IMR-90 (cell line): ENCODE measurements around the gene ZNF484. TPM values are rescaled to one million over a fixed set of nuclear protein-coding genes. Genes with fewer than 3 reads are reported as not detected.

Source experiments
- ATAC-seq: fragments of 200-7000 bp; cut with Tn5 transposase; 2 replicates; pipeline ENCODE4 v1.9.1; 2020; ENCODE audit warnings: low read depth, mild to moderate bottlenecking, moderate library complexity
- Bru-seq: library from RNA; stranded (reverse); fragments of 400-500 nt; gene quantifications from one replicate; lab custom pipeline; 2021; lab: Mats Ljungman, UMichigan
- BruChase-seq, 2 experiments: library from RNA; stranded (reverse); fragments of 400-500 nt; gene quantifications; one replicate each; lab custom pipeline; 2021; lab: Mats Ljungman, UMichigan
- BruUV-seq: library from RNA; stranded (reverse); fragments of 400-500 nt; replicated peaks from 2 replicates; lab custom pipeline; 2021; lab: Mats Ljungman, UMichigan
- CTCF ChIA-PET: fragments of 300-600 bp; formaldehyde crosslinking; extraction: SDS; loops from one replicate; lab custom pipeline; 2021; ENCODE audit warnings: antibody characterized with exemption; lab: Yijun Ruan, JAX
- POLR2A ChIA-PET: fragments of 300-600 bp; sonication (Branson Sonifier 250); formaldehyde crosslinking; loops from one replicate; lab custom pipeline; 2022; ENCODE audit warnings: antibody characterized with exemption; ENCODE audit not compliant: unreplicated experiment; lab: Charles Lee
- DNase-seq: peaks from one replicate; pipeline ENCODE4 v3.0.0; 2013
- H2AFZ ChIP-seq: replicated peaks from 2 replicates; pipeline ENCODE3; 2013; ENCODE audit warnings: low read length, mild to moderate bottlenecking; ENCODE audit not compliant: poor library complexity
- H2AK5ac ChIP-seq: 2 replicates; pipeline ENCODE4 v1.6.1; 2013; ENCODE audit warnings: low read depth, low read length, inconsistent platforms
- H2AK9ac ChIP-seq: replicated peaks from 2 replicates; pipeline ENCODE3; 2013; ENCODE audit warnings: mild to moderate bottlenecking, low read depth, low read length, moderate library complexity; ENCODE audit not compliant: poor library complexity
- H2BK120ac ChIP-seq: 2 replicates; pipeline ENCODE4 v1.6.1; 2013; ENCODE audit warnings: low read depth, low read length, inconsistent platforms
- H2BK15ac ChIP-seq: 3 replicates; pipeline ENCODE4 v1.6.1; 2013; ENCODE audit warnings: low read depth, low read length, inconsistent platforms
- H2BK20ac ChIP-seq: 2 replicates; pipeline ENCODE4 v1.6.1; 2013; ENCODE audit warnings: low read depth, mild to moderate bottlenecking, inconsistent platforms, low read length, moderate library complexity
- H2BK5ac ChIP-seq: 2 replicates; pipeline ENCODE4 v1.6.1; 2013; ENCODE audit warnings: mild to moderate bottlenecking, low read depth, low read length, inconsistent platforms; ENCODE audit not compliant: poor library complexity, severe bottlenecking
- H3K14ac ChIP-seq: replicated peaks from 2 replicates; pipeline ENCODE4 v1.6.1; 2013; ENCODE audit warnings: low read depth, low read length, inconsistent platforms
- H3K18ac ChIP-seq: 2 replicates; pipeline ENCODE4 v1.6.1; 2013; ENCODE audit warnings: low read depth, low read length, control low read depth
- H3K23ac ChIP-seq: 2 replicates; pipeline ENCODE4 v1.6.1; 2013; ENCODE audit warnings: low read depth, low read length, inconsistent platforms
- H3K27ac ChIP-seq: 2 replicates; pipeline ENCODE4 v1.5.1; 2013; ENCODE audit warnings: mild to moderate bottlenecking, control low read depth, low read length; ENCODE audit not compliant: insufficient read depth
- H3K27me3 ChIP-seq: 2 replicates; pipeline ENCODE4 v1.6.1; 2013; ENCODE audit warnings: low read length; ENCODE audit not compliant: control insufficient read depth, insufficient read depth
- H3K36me3 ChIP-seq: 2 replicates; pipeline ENCODE4 v1.6.1; 2013; ENCODE audit warnings: low read length, mixed read lengths; ENCODE audit not compliant: control insufficient read depth, insufficient read depth
- H3K4ac ChIP-seq: 2 replicates; pipeline ENCODE4 v1.6.1; 2013; ENCODE audit warnings: low read depth, low read length, inconsistent platforms
- H3K4me1 ChIP-seq: 2 replicates; pipeline ENCODE4 v1.6.1; 2013; ENCODE audit warnings: low read length, mixed read lengths; ENCODE audit not compliant: control insufficient read depth, insufficient read depth
- H3K4me2 ChIP-seq: 2 replicates; pipeline ENCODE4 v1.6.1; 2013; ENCODE audit warnings: low read depth, mild to moderate bottlenecking, control low read depth, low read length, moderate library complexity
- H3K4me3 ChIP-seq: 2 replicates; pipeline ENCODE4 v1.5.1; 2013; ENCODE audit warnings: low read depth, mild to moderate bottlenecking, control low read depth, low read length, moderate library complexity; ENCODE audit not compliant: insufficient read depth
- H3K56ac ChIP-seq: 2 replicates; pipeline ENCODE4 v1.6.1; 2013; ENCODE audit warnings: low read length, inconsistent platforms; ENCODE audit not compliant: insufficient read depth; ENCODE audit errors: extremely low read depth
- H3K79me1 ChIP-seq, 2 experiments: 2 replicates each; pipeline ENCODE4 v1.6.1; 2013; ENCODE audit warnings: low read length in 2 of 2, inconsistent platforms in 1 of 2, low read depth in 1 of 2
- H3K9ac ChIP-seq: 2 replicates; pipeline ENCODE4 v1.6.1; 2013; ENCODE audit warnings: low read depth, low read length, control low read depth
- H3K9me1 ChIP-seq: 2 replicates; pipeline ENCODE4 v1.6.1; 2013; ENCODE audit warnings: low read length, inconsistent platforms; ENCODE audit not compliant: insufficient read depth
- H3K9me3 ChIP-seq: 2 replicates; pipeline ENCODE4 v1.6.1; 2013; ENCODE audit warnings: low read length; ENCODE audit not compliant: control insufficient read depth, insufficient read depth
- H4K20me1 ChIP-seq: 2 replicates; pipeline ENCODE4 v1.6.1; 2013; ENCODE audit warnings: low read length, inconsistent platforms; ENCODE audit not compliant: insufficient read depth
- H4K5ac ChIP-seq: 2 replicates; pipeline ENCODE4 v1.6.1; 2013; ENCODE audit warnings: mild to moderate bottlenecking, low read depth, low read length, control low read depth
- H4K8ac ChIP-seq, 2 experiments: 2 replicates each; pipeline ENCODE4 v1.6.1; 2013; ENCODE audit warnings: low read depth in 2 of 2, low read length in 2 of 2, control low read depth in 1 of 2, inconsistent platforms in 1 of 2
- H4K91ac ChIP-seq: 2 replicates; pipeline ENCODE4 v1.6.1; 2013; ENCODE audit warnings: low read depth, low read length, inconsistent platforms; ENCODE audit not compliant: insufficient read depth
- BHLHE40 ChIP-seq: fragments of 150-350 bp; IDR thresholded peaks from 2 replicates; pipeline ENCODE4 v1.6.1; 2016; ENCODE audit warnings: mild to moderate bottlenecking, low read depth, low read length
- CEBPB ChIP-seq: IDR thresholded peaks from 2 replicates; pipeline ENCODE4 v1.6.1; 2012; ENCODE audit warnings: low read depth, low read length, improper control_type of control experiment
- CHD1 ChIP-seq: IDR thresholded peaks from 2 replicates; pipeline ENCODE4 v1.6.1; 2012; ENCODE audit warnings: low read depth, low read length, improper control_type of control experiment
- MAFK ChIP-seq: IDR thresholded peaks from 2 replicates; pipeline ENCODE4 v1.6.1; 2012; ENCODE audit warnings: low read depth, low read length, improper control_type of control experiment
- MAZ ChIP-seq: IDR thresholded peaks from 2 replicates; pipeline ENCODE4 v1.6.1; 2012; ENCODE audit warnings: low read depth, mild to moderate bottlenecking, low read length, improper control_type of control experiment, moderate library complexity, borderline replicate concordance
- MXI1 ChIP-seq: IDR thresholded peaks from 2 replicates; pipeline ENCODE4 v1.6.1; 2012; ENCODE audit warnings: low read depth, mild to moderate bottlenecking, low read length, moderate library complexity, borderline replicate concordance
- POLR2A ChIP-seq: IDR thresholded peaks from 2 replicates; pipeline ENCODE4 v1.6.1; 2012; ENCODE audit warnings: mild to moderate bottlenecking, low read depth, low read length
- RCOR1 ChIP-seq: IDR thresholded peaks from 2 replicates; pipeline ENCODE4 v1.6.1; 2012; ENCODE audit warnings: mild to moderate bottlenecking, low read length, improper control_type of control experiment; ENCODE audit not compliant: insufficient replicate concordance
- WGBS, 2 experiments: methylation state at CpG; one replicate each; pipeline versions ENCODE4 v1.1.5 to v1.1.7; 2013; ENCODE audit warnings: missing lambda C conversion rate in 2 of 2; ENCODE audit not compliant: insufficient read length in 1 of 2; ENCODE audit errors: extremely low coverage in 2 of 2; 5-methylcytosine and 5-hydroxymethylcytosine counted together
- dilution Hi-C: fragments of 300-500 bp; cut with HindIII; formaldehyde crosslinking; loops from one replicate; pipeline ENCODE4 v1.14.3; 2018; ENCODE audit warnings: low sequenced_read_pairs; ENCODE audit not compliant: unreplicated experiment
- in situ Hi-C: fragments of 300-500 bp; cut with MboI; formaldehyde crosslinking; loops from 3 replicates; pipeline ENCODE4 v1.14.3; 2019; ENCODE audit warnings: low sequenced_read_pairs, inconsistent platforms, mixed read lengths
- intact Hi-C: fragments of 100-400 bp; cut with micrococcal nuclease; formaldehyde crosslinking; loops from 2 replicates; pipeline ENCODE4 v1.10.0; 2022
- long read RNA-seq: library from polyadenylated mRNA; unstranded; transcript quantifications from one replicate; pipeline ENCODE4 v2.0.0, GENCODE V29; 2021; ENCODE audit not compliant: unreplicated experiment
- polyA plus RNA-seq, 3 experiments: library from polyadenylated mRNA; depleted of rRNA; stranded (reverse); fragments of >200 nt; gene quantifications; 2 replicates each; pipeline ENCODE4 v1.2.3, GENCODE V29; 2012; ENCODE audit warnings: low replicate concordance in 1 of 3
- total RNA-seq: library from RNA; depleted of rRNA; stranded (reverse); fragments of >200 nt; gene quantifications from 2 replicates; pipeline ENCODE4 v1.2.3, GENCODE V29; 2012; rRNA removed

Gene ZNF484
- total RNA-seq (11.8 and 14.7 TPM in 2 replicates), polyA plus RNA-seq (2012; rRNA removed) (1.0 and 1.4 TPM in 2 replicates), Bru-seq, nascent RNA (percentile 78 among the genes with signal in this experiment), BruChase-seq, experiment 1, labeled RNA remaining after a 6-hour chase (percentile 67 among the genes with signal in this experiment), BruChase-seq, experiment 2, labeled RNA remaining after a 2-hour chase (percentile 74 among the genes with signal in this experiment)
- 0.10 and 0.18 TPM in 2 replicates for polyA plus RNA-seq (2012; cell fraction: cytosol; rRNA removed)
- 0.15 and 3.3 TPM in 2 replicates for polyA plus RNA-seq (2012; cell fraction: nucleus; rRNA removed; ENCODE audit: low replicate concordance)
- long read RNA-seq, partial matches to known transcripts = 0 of 3 reads
- long read RNA-seq, other reads (novel, unspliced or antisense) = 0 of 3 reads

DNA sequence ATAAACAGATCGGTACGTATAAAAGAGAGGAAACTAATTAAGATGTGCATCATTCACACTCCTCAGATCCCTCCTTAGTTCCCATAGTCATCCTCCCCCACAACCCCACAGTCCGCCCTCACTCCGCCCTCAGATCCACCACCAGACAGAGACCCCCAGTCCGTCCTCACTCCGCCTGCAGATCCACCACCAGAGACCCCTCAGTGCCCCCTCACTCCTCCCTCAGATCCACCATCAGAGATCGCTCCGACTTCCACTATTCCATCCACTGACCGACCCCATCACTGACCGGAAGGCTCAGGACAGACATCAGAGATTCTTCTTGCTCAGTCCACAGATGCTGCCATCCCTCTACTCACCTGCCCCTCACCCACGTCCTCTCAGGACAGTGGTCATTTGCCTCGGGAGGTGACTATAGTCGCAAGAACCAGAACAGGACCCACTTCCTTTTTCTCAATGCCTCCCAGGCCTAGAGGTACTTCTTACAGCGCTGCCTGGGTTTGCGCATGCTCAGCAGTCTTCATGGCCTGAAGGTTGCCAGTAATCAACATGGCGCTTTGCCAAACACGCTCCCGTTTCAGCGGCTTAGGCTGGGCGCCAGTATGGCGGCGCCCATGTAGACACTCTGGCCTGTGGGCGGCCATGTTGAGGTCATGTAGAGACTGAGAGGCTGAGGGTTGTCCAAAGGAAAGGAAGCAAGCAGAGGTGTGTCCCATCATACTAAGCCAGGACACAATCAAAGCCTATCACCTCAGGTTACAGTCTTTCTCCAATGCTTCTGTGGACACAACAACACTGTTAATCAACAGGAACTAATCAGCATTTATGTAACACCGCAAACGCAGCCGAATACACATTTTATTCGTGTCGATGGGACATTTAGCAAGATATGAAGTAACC, at the start of gene ZNF484:
ZNF484 (minus strand) TSS at position 508 of the 900 bp plus-strand sequence. CDS start 3,009 bp downstream, outside the sequence.
- ChIA-PET POLR2A (interaction anchor here (0.6 kb wide), 1 partner anchor 55 kb away, joined by 3 read pairs; no protein-coding TSS in a partner anchor), CTCF (no interaction called here)
- DNase-seq (peak; percentile 97), ATAC-seq (peak; percentile 97)
- peak within 1 kb of the TSS; percentile 99 for H4K91ac ChIP-seq
- peak within 1 kb of the TSS; percentile 92 for H3K23ac ChIP-seq
- peak within 1 kb of the TSS; percentile 87 for H2AK5ac ChIP-seq
- peak within 1 kb of the TSS; percentile 97 for H2AFZ ChIP-seq
- H2BK20ac ChIP-seq = peak within 1 kb of the TSS; percentile 79
- H3K4me2 ChIP-seq = peak within 1 kb of the TSS; percentile 73
- peak within 1 kb of the TSS; percentile 97 for H3K14ac ChIP-seq
- H3K4me1 ChIP-seq = no peaks in the 10 kb centered on the region
- H4K20me1 ChIP-seq = no peaks in the 10 kb centered on the region; the same call in 1 of the 2 replicates
- in situ Hi-C loops (no loop called here), dilution Hi-C loops (no loop called here), intact Hi-C loops (no loop called here)
- H2BK120ac ChIP-seq = peak within 1 kb of the TSS; percentile 72
- BruUV-seq = no TSS peak
- no peaks in the 10 kb centered on the region for H3K27me3 ChIP-seq
- H2AK9ac ChIP-seq = peak within 1 kb of the TSS; percentile 79
- peak within 1 kb of the TSS; percentile 97; the same call in 2 of the 3 replicates for H2BK15ac ChIP-seq
- H3K4ac ChIP-seq = peak within 1 kb of the TSS; percentile 95
- H3K9me1 ChIP-seq = peaks cover 3% of the 10 kb centered on the region
- peak within 1 kb of the TSS; percentile 75 for H2BK5ac ChIP-seq
- H3K36me3 ChIP-seq = no peaks in the 10 kb centered on the region
- H3K79me1 ChIP-seq = peaks cover 5 to 15% of the 10 kb centered on the region in 2 experiments; a peak in 2 of 4 replicates
- TF ChIP-seq RCOR1 = no peak
- TF ChIP-seq MXI1 = peak; percentile 71; the same call in 1 of the 2 replicates
- TF ChIP-seq CHD1 = no peak
- no peak for TF ChIP-seq CEBPB
- 0 out of 2 replicates have a peak, but pooled peaks have one; percentile 58 for TF ChIP-seq BHLHE40
- TF ChIP-seq POLR2A = peak; percentile 74
- peak; percentile 29; the same call in 1 of the 2 replicates for TF ChIP-seq MAFK
- TF ChIP-seq MAZ = no peak
- H4K5ac ChIP-seq = peak within 1 kb of the TSS; percentile 92
- peak within 1 kb of the TSS; percentile 56 for H3K4me3 ChIP-seq
- WGBS, 2 experiments = 1% methylated on average over 10 of the region's 28 CpGs; no CpG with 5 or more reads in 1 of the 2 experiments
- H3K56ac ChIP-seq = peak within 1 kb of the TSS; percentile 92
- H3K9ac ChIP-seq = peak within 1 kb of the TSS; percentile 93
- peak within 1 kb of the TSS; percentile 94 to 100 for H4K8ac ChIP-seq
- H3K18ac ChIP-seq = peak within 1 kb of the TSS; percentile 61
- H3K27ac ChIP-seq = peak within 1 kb of the TSS; percentile 80
- no peaks in the 10 kb centered on the region for H3K9me3 ChIP-seq
